Measurements from ENCODE around the gene ARID1B.

- TF ChIP-seq CTCF (conservative IDR thresholded peaks at IDR 0.05; ENCODE audit: low read depth, low read length) (no peak), EZH2 (IDR thresholded peaks at IDR 0.05; ENCODE audit: borderline replicate concordance, low read depth, low read length, poor library complexity, severe bottlenecking) (no peak)
Measured at GRCh38 chr6:157033428-157034140, 256.4 kb downstream of the ARID1B start.
